ENCODE data around the gene STK38.

Gene STK38

DNA sequence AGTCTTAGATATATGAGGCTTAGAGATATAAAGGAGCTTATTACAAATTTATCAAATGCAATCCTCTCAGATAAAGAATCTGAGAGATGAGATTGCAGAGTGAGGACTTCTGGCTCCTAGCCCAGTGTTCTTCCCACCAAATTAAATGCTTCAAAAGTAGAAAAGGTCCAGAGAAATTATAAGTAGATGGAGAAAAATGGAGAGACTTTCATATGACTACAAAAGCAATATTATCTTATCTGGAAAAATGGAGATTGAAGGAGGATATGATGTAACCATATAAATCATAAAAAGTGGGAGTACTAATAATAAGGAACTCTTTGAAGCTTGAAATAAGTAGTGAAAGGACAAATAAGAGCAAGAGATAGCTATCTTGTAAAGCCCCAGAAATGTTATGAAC lies 101.7 kb downstream of the STK38 start:
- H3K4me3 ChIP-seq (ENCODE audit: low read depth, low read length): no peak overlapping the region
- in situ Hi-C loops (cut with HindIII; ENCODE audit: low sequenced_read_pairs): no loop called here
- DNase-seq (ENCODE audit: low read depth, low spot score): no peak
- TF ChIP-seq, protein P1, sequence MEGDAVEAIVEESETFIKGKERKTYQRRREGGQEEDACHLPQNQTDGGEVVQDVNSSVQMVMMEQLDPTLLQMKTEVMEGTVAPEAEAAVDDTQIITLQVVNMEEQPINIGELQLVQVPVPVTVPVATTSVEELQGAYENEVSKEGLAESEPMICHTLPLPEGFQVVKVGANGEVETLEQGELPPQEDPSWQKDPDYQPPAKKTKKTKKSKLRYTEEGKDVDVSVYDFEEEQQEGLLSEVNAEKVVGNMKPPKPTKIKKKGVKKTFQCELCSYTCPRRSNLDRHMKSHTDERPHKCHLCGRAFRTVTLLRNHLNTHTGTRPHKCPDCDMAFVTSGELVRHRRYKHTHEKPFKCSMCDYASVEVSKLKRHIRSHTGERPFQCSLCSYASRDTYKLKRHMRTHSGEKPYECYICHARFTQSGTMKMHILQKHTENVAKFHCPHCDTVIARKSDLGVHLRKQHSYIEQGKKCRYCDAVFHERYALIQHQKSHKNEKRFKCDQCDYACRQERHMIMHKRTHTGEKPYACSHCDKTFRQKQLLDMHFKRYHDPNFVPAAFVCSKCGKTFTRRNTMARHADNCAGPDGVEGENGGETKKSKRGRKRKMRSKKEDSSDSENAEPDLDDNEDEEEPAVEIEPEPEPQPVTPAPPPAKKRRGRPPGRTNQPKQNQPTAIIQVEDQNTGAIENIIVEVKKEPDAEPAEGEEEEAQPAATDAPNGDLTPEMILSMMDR (IDR thresholded peaks at IDR 0.05; ENCODE audit: low read depth, low read length): no peak

DNA sequence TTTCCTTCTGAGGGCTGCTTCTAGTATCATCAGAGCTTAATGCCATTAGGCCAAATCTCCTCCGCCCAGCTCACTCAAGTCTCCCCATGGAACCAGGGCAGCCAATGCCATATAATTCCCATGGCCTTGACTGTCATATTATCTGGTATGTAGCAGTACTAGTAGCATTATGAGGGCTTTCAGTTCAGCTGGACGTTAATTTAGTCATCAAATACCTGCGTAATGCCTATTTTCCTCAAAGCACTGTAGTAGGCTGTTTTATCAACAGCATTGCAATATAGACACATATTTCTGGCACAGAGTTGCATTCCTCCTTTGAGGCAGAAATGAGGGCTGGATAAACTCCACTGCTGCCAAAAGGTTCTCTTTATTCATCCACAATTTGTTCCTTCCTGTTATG lies 102.8 kb downstream of the STK38 start:
- TF ChIP-seq, protein P1 (IDR thresholded peaks at IDR 0.05; ENCODE audit: low read depth, low read length): no peak
- in situ Hi-C loops (cut with HindIII; ENCODE audit: low sequenced_read_pairs): no loop called here
- peak overlapping the region; percentile 84 for H3K4me3 ChIP-seq (ENCODE audit: low read depth, low read length)
- DNase-seq (ENCODE audit: low read depth, low spot score): peak; percentile 60

All from astrocyte of the spinal cord (primary cell).